Stimulated activated CD8-positive, alpha-beta memory T cell treated with anti-CD3 and anti-CD28 coated beads, Interleukin-15, amount 100 ng/mL, for 24 hours (primary cell): ENCODE data around the gene DNAAF5.
"Not testable (repeated sequence)": the region's sequence is repeated elsewhere in the genome, so short reads cannot be mapped to it uniquely, and the experiment has no call there.

Experiments
- DNase-seq: peaks from one replicate; pipeline ENCODE4 v3.0.0-alpha.2; 2020; ENCODE audit warnings: low read depth

DNAAF5 gene

GRCh38 chr7:730501-731439 is 4.3 kb downstream of the DNAAF5 start:
- DNase-seq, result no peak

GRCh38 chr7:731440-732085 is 5.1 kb downstream of the DNAAF5 start:
- no peak for DNase-seq

- DNase-seq, result no peak
Observed at GRCh38 chr7:732094-732541, 5.6 kb downstream of the DNAAF5 start.

- DNase-seq, result no peak
Observed at GRCh38 chr7:732556-732955, 6.1 kb downstream of the DNAAF5 start.

- DNase-seq, result no peak
Observed at GRCh38 chr7:734214-734613, 7.7 kb downstream of the DNAAF5 start.

- DNase-seq, result no peak
Observed at GRCh38 chr7:734808-735207, 8.3 kb downstream of the DNAAF5 start.

GRCh38 chr7:738241-738640 is 11.7 kb downstream of the DNAAF5 start:
- no peak for DNase-seq

- no peak for DNase-seq
Observed at GRCh38 chr7:738723-739454, 12.4 kb downstream of the DNAAF5 start.

- DNase-seq, result no peak
Observed at GRCh38 chr7:739455-739982, 13.0 kb downstream of the DNAAF5 start.

- no peak for DNase-seq
Observed at GRCh38 chr7:739983-740942, 13.8 kb downstream of the DNAAF5 start.

- no peak for DNase-seq
Observed at GRCh38 chr7:741191-741671, 14.7 kb downstream of the DNAAF5 start.

- DNase-seq, result no peak
Observed at GRCh38 chr7:741850-742249, 15.4 kb downstream of the DNAAF5 start.

GRCh38 chr7:742791-743190 is 16.3 kb downstream of the DNAAF5 start:
- no peak for DNase-seq

- DNase-seq, result not testable (repeated sequence)
Observed at GRCh38 chr7:743341-744127, 17.0 kb downstream of the DNAAF5 start.

- DNase-seq, result not testable (repeated sequence)
Observed at GRCh38 chr7:744128-744520, 17.6 kb downstream of the DNAAF5 start.

GRCh38 chr7:744854-745430 is 18.4 kb downstream of the DNAAF5 start:
- no peak for DNase-seq

GRCh38 chr7:745431-746154 is 19.1 kb downstream of the DNAAF5 start:
- no peak for DNase-seq

- DNase-seq, result no peak
Observed at GRCh38 chr7:746155-747061, 19.9 kb downstream of the DNAAF5 start.
